Astrocyte (in vitro differentiated cells and primary cell): ENCODE data around the gene ERC1. TPM values are rescaled to one million over a fixed set of nuclear protein-coding genes. Genes with fewer than 3 reads are reported as not detected.

Experiments used
- DNase-seq: peaks from one replicate; pipeline ENCODE4 v3.0.0-alpha.2; 2010; ENCODE audit warnings: low read depth
- FAIRE-seq: peaks from 2 replicates; lab custom pipeline; 2011; peaks lifted over from hg19 to GRCh38; lab: Jason Lieb, UNC
- H2AFZ ChIP-seq: 2 replicates; pipeline ENCODE4 v1.6.0; 2012; ENCODE audit warnings: low read depth, low read length, inconsistent platforms
- H3K27ac ChIP-seq: 2 replicates; pipeline ENCODE4 v1.5.1; 2011; ENCODE audit warnings: low read depth, low read length, inconsistent platforms
- H3K27me3 ChIP-seq: 2 replicates; pipeline ENCODE4 v1.6.0; 2011; ENCODE audit warnings: low read length, inconsistent platforms; ENCODE audit not compliant: insufficient read depth
- H3K36me3 ChIP-seq: 2 replicates; pipeline ENCODE4 v1.5.1; 2011; ENCODE audit warnings: low read length, inconsistent platforms; ENCODE audit not compliant: insufficient read depth
- H3K4me1 ChIP-seq: 2 replicates; pipeline ENCODE4 v1.5.1; 2011; ENCODE audit warnings: low read length, inconsistent platforms; ENCODE audit not compliant: insufficient read depth
- H3K4me2 ChIP-seq: 2 replicates; pipeline ENCODE4 v1.6.0; 2012; ENCODE audit warnings: low read length, inconsistent platforms
- H3K4me3 ChIP-seq: 2 replicates; pipeline ENCODE4 v1.5.1; 2011; ENCODE audit warnings: low read depth, mild to moderate bottlenecking, low read length, inconsistent platforms; ENCODE audit not compliant: insufficient read depth
- H3K79me2 ChIP-seq: 2 replicates; pipeline ENCODE4 v1.6.0; 2012; ENCODE audit warnings: mild to moderate bottlenecking, low read length, inconsistent platforms; ENCODE audit not compliant: insufficient read depth
- H3K9ac ChIP-seq: 2 replicates; pipeline ENCODE4 v1.6.0; 2012; ENCODE audit warnings: mild to moderate bottlenecking, low read length, inconsistent platforms
- H3K9me3 ChIP-seq: 2 replicates; pipeline ENCODE4 v1.5.1; 2012; ENCODE audit warnings: low read depth, mild to moderate bottlenecking, low read length, inconsistent platforms; ENCODE audit not compliant: insufficient read depth
- H4K20me1 ChIP-seq: 2 replicates; pipeline ENCODE4 v1.6.0; 2012; ENCODE audit warnings: low read length, inconsistent platforms; ENCODE audit not compliant: insufficient read depth
- H3K27ac Mint-ChIP-seq: one replicate; pipeline ENCODE4 v1.8.0; 2021; ENCODE audit warnings: mild to moderate bottlenecking, mixed read lengths; ENCODE audit not compliant: unreplicated experiment
- H3K27me3 Mint-ChIP-seq: one replicate; pipeline ENCODE4 v1.8.0; 2021; ENCODE audit warnings: low read depth, mixed read lengths; ENCODE audit not compliant: unreplicated experiment
- H3K36me3 Mint-ChIP-seq: one replicate; pipeline ENCODE4 v1.8.0; 2021; ENCODE audit warnings: low read depth, mixed read lengths; ENCODE audit not compliant: unreplicated experiment
- H3K4me1 Mint-ChIP-seq: one replicate; pipeline ENCODE4 v1.8.0; 2021; ENCODE audit warnings: low read depth, mixed read lengths; ENCODE audit not compliant: unreplicated experiment
- H3K4me3 Mint-ChIP-seq: one replicate; pipeline ENCODE4 v1.8.0; 2021; ENCODE audit warnings: mild to moderate bottlenecking, moderate library complexity, mixed read lengths; ENCODE audit not compliant: unreplicated experiment
- H3K9me3 Mint-ChIP-seq: one replicate; pipeline ENCODE4 v1.8.0; 2021; ENCODE audit warnings: mild to moderate bottlenecking, mixed read lengths; ENCODE audit not compliant: unreplicated experiment
- CTCF ChIP-seq: IDR thresholded peaks from 2 replicates; pipeline ENCODE4 v1.5.1; 2011; ENCODE audit warnings: low read depth, mild to moderate bottlenecking, inconsistent platforms, low read length, moderate library complexity; ENCODE audit not compliant: insufficient read depth
- EZH2 ChIP-seq: IDR thresholded peaks from 2 replicates; pipeline ENCODE4 v1.6.1; 2012; ENCODE audit warnings: mild to moderate bottlenecking, low read length, inconsistent platforms; ENCODE audit not compliant: insufficient read depth
- total RNA-seq: library from RNA; stranded (reverse); gene quantifications from 2 replicates; pipeline ENCODE4 v1.2.1, GENCODE V29; 2021

The ERC1 gene
- total RNA-seq, 1 donor from 2014 or later: 67.1 TPM

DNA sequence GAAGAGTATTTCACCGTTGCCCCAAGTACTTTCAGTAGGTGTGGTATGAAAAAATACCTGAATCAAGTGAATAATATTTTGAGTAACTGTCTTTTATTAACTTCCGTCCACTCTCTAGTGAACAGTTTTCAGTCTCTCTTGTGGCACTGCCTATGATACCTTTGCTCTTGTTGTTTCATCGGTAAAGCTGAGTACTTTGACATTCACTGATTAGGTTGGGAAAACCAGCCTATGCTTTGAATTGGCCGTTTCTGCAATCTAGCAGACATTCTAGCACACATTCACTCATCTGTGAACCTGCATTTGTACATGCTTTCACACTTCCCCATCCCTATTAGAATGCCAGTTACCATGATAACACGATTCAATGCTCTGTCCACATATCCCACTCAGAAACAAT is 386.1 kb downstream of the ERC1 start:
- FAIRE-seq (no peak), DNase-seq (no peak)
- no peak overlapping the region for H3K4me3 ChIP-seq
- H3K4me1 ChIP-seq: no peaks in the 10 kb centered on the region
- H2AFZ ChIP-seq: no peak overlapping the region
- H3K27ac ChIP-seq: no peak overlapping the region
- H3K4me2 ChIP-seq: no peak overlapping the region
- H3K9me3 ChIP-seq: no peaks in the 10 kb centered on the region
- H3K27me3 ChIP-seq: no peaks in the 10 kb centered on the region
- H3K9me3 Mint-ChIP-seq: peaks cover 3% of the 10 kb centered on the region
- no peak overlapping the region for H3K9ac ChIP-seq
- no peak overlapping the region for H3K4me3 Mint-ChIP-seq
- H3K36me3 ChIP-seq: no peaks in the 10 kb centered on the region
- no peaks in the 10 kb centered on the region for H3K79me2 ChIP-seq
- H3K36me3 Mint-ChIP-seq: peaks cover 19% of the 10 kb centered on the region
- no peaks in the 10 kb centered on the region for H3K27me3 Mint-ChIP-seq
- no peak overlapping the region for H3K27ac Mint-ChIP-seq
- peaks cover 4% of the 10 kb centered on the region for H3K4me1 Mint-ChIP-seq
- no peaks in the 10 kb centered on the region for H4K20me1 ChIP-seq
- no peak for TF ChIP-seq EZH2
- no peak for TF ChIP-seq CTCF

- no peaks in the 10 kb centered on the region for H3K36me3 ChIP-seq
- H4K20me1 ChIP-seq: no peaks in the 10 kb centered on the region
- H3K27ac ChIP-seq: no peak overlapping the region
- H3K4me3 ChIP-seq: no peak overlapping the region
- H3K4me1 ChIP-seq: no peaks in the 10 kb centered on the region
- peaks cover 3% of the 10 kb centered on the region for H3K9me3 Mint-ChIP-seq
- no peak overlapping the region for H3K4me3 Mint-ChIP-seq
- H3K4me1 Mint-ChIP-seq: peaks cover 4% of the 10 kb centered on the region
- TF ChIP-seq CTCF (no peak), EZH2 (no peak)
- no peaks in the 10 kb centered on the region for H3K27me3 ChIP-seq
- H3K79me2 ChIP-seq: no peaks in the 10 kb centered on the region
- H3K9me3 ChIP-seq: no peaks in the 10 kb centered on the region
- no peak overlapping the region for H3K9ac ChIP-seq
- no peaks in the 10 kb centered on the region for H3K27me3 Mint-ChIP-seq
- no peak overlapping the region for H3K27ac Mint-ChIP-seq
- FAIRE-seq: no peak
- no peak overlapping the region for H2AFZ ChIP-seq
- peaks cover 19% of the 10 kb centered on the region for H3K36me3 Mint-ChIP-seq
- DNase-seq: no peak
- H3K4me2 ChIP-seq: no peak overlapping the region
Measured at GRCh38 chr12:1377681-1378080, 386.7 kb downstream of the ERC1 start.

GRCh38 chr12:1380171-1380851 is 389.3 kb downstream of the ERC1 start:
- Histone ChIP-seq H3K27me3 (no peaks in the 10 kb centered on the region), H3K4me2 (no peak overlapping the region), H2AFZ (no peak overlapping the region), H3K4me1 (no peaks in the 10 kb centered on the region), H3K9ac (no peak overlapping the region), H3K27ac (no peak overlapping the region), H3K9me3 (no peaks in the 10 kb centered on the region), H3K79me2 (no peaks in the 10 kb centered on the region), H4K20me1 (no peaks in the 10 kb centered on the region), H3K36me3 (no peaks in the 10 kb centered on the region), H3K4me3 (no peak overlapping the region)
- DNase-seq: no peak
- TF ChIP-seq EZH2 (no peak), CTCF (no peak)
- no peak overlapping the region for H3K27ac Mint-ChIP-seq
- FAIRE-seq: no peak
- H3K27me3 Mint-ChIP-seq: no peaks in the 10 kb centered on the region
- no peaks in the 10 kb centered on the region for H3K4me1 Mint-ChIP-seq
- H3K4me3 Mint-ChIP-seq: no peak overlapping the region
- H3K36me3 Mint-ChIP-seq: peaks cover 15% of the 10 kb centered on the region
- H3K9me3 Mint-ChIP-seq: no peaks in the 10 kb centered on the region
